OCI-LY7 (cell line): ENCODE results near the gene RNF213.

Experiments used
- EZH2phosphoT487 ChIP-seq: fragments of 200-600 bp; sonication (generic); IDR thresholded peaks from 2 replicates; pipeline ENCODE4 v1.6.1; 2018; ENCODE audit warnings: low read depth, borderline replicate concordance, mild to moderate bottlenecking, mixed run types, antibody characterized with exemption, low read length, moderate library complexity, mixed read lengths
- TF ChIP-seq, protein P1 (sequence below): fragments of 200-600 bp; sonication (generic); conservative IDR thresholded peaks from 2 replicates; pipeline ENCODE4 v1.5.1; 2014; ENCODE audit warnings: mild to moderate bottlenecking, antibody characterized with exemption, low read length, moderate library complexity, mixed read lengths

DNA sequence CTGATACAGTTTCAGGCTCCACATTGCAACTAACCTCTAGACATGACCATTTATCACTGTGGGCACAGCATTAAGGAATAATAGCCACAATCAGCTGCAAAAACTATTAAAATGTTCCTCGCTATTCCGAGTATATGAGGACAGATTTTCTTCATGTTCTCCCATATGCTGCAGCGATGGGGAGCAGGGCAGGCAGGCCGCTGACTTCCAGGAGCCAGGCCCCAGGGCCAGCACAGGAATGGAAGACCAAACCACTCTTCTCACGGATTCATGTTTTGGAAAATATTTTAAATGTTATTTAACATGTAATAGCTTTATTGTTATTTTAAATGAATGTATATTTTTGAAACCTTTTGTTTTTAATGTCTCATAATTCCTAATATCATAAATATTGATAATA, 110.5 kb downstream of the RNF213 start:
- TF ChIP-seq, protein P1, sequence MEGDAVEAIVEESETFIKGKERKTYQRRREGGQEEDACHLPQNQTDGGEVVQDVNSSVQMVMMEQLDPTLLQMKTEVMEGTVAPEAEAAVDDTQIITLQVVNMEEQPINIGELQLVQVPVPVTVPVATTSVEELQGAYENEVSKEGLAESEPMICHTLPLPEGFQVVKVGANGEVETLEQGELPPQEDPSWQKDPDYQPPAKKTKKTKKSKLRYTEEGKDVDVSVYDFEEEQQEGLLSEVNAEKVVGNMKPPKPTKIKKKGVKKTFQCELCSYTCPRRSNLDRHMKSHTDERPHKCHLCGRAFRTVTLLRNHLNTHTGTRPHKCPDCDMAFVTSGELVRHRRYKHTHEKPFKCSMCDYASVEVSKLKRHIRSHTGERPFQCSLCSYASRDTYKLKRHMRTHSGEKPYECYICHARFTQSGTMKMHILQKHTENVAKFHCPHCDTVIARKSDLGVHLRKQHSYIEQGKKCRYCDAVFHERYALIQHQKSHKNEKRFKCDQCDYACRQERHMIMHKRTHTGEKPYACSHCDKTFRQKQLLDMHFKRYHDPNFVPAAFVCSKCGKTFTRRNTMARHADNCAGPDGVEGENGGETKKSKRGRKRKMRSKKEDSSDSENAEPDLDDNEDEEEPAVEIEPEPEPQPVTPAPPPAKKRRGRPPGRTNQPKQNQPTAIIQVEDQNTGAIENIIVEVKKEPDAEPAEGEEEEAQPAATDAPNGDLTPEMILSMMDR = no peak
- no peak for TF ChIP-seq EZH2phosphoT487
